ENCODE results near the gene PLD4.

- TF ChIP-seq RELA (CRISPR knock-in tag; IDR thresholded peaks at IDR 0.05; ENCODE audit: borderline replicate concordance): no peak
- TF ChIP-seq, protein P1, sequence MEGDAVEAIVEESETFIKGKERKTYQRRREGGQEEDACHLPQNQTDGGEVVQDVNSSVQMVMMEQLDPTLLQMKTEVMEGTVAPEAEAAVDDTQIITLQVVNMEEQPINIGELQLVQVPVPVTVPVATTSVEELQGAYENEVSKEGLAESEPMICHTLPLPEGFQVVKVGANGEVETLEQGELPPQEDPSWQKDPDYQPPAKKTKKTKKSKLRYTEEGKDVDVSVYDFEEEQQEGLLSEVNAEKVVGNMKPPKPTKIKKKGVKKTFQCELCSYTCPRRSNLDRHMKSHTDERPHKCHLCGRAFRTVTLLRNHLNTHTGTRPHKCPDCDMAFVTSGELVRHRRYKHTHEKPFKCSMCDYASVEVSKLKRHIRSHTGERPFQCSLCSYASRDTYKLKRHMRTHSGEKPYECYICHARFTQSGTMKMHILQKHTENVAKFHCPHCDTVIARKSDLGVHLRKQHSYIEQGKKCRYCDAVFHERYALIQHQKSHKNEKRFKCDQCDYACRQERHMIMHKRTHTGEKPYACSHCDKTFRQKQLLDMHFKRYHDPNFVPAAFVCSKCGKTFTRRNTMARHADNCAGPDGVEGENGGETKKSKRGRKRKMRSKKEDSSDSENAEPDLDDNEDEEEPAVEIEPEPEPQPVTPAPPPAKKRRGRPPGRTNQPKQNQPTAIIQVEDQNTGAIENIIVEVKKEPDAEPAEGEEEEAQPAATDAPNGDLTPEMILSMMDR (IDR thresholded peaks at IDR 0.05): no peak
- TF ChIP-seq ZNF263 (CRISPR knock-in tag; IDR thresholded peaks at IDR 0.05; ENCODE audit: low read depth): no peak
- no peak for TF ChIP-seq ETV6 (CRISPR knock-in tag; IDR thresholded peaks at IDR 0.05)
- TF ChIP-seq NFE2L1 (CRISPR knock-in tag; IDR thresholded peaks at IDR 0.05): no peak
- TF ChIP-seq, protein P2, sequence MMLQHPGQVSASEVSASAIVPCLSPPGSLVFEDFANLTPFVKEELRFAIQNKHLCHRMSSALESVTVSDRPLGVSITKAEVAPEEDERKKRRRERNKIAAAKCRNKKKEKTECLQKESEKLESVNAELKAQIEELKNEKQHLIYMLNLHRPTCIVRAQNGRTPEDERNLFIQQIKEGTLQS (CRISPR knock-in tag; conservative IDR thresholded peaks at IDR 0.05): no peak
- no peak for TF ChIP-seq ZNF671 (CRISPR knock-in tag; IDR thresholded peaks at IDR 0.05)
- TF ChIP-seq IRF2 (CRISPR knock-in tag; IDR thresholded peaks at IDR 0.05; ENCODE audit: borderline replicate concordance, low read depth): no peak
- TF ChIP-seq MAX (CRISPR knock-in tag; IDR thresholded peaks at IDR 0.05): no peak
- TF ChIP-seq E2F4 (CRISPR knock-in tag; IDR thresholded peaks at IDR 0.05; ENCODE audit: borderline replicate concordance, low read depth): no peak
- TF ChIP-seq TEAD4 (CRISPR knock-in tag; IDR thresholded peaks at IDR 0.05): no peak
- no peak for TF ChIP-seq NR3C1 (CRISPR knock-in tag; conservative IDR thresholded peaks at IDR 0.05; ENCODE audit: low read depth)
- no peak for TF ChIP-seq CREB1 (CRISPR knock-in tag; IDR thresholded peaks at IDR 0.05)
Measured at GRCh38 chr14:104938436-104938835, 13.8 kb downstream of the PLD4 start.

Data from WTC11 (cell line).